Stomach (tissue), 9 donors: ENCODE measurements around the gene DEPDC7. TPM values are rescaled to one million over a fixed set of nuclear protein-coding genes. Genes with fewer than 3 reads are reported as not detected.
"Not testable (repeated sequence)": the region's sequence is repeated elsewhere in the genome, so short reads cannot be mapped to it uniquely, and the experiment has no call there.

Experiments used
- DNase-seq, 2 donors: peaks; one replicate each; pipeline versions ENCODE4 v3.0.0 to v3.0.0-alpha.2; 2013 to 2019
- H3K27ac ChIP-seq, 5 donors: fragments of 200-600 bp in 4 of 5; sonication (generic) in 4 of 5; one replicate each; pipeline ENCODE4 v1.5.1; 2013 to 2019; ENCODE audit warnings: mild to moderate bottlenecking in 1 of 5, moderate library complexity in 1 of 5
- H3K27me3 ChIP-seq, 3 donors: fragments of 200-600 bp; sonication (generic); one replicate each; pipeline ENCODE4 v1.5.1; 2017 to 2019; ENCODE audit warnings: mixed run types in 1 of 3
- H3K36me3 ChIP-seq, 4 donors: fragments of 200-600 bp; sonication (generic); 1 replicate in 3 of 4; 2 replicates in 1 of 4; pipeline ENCODE4 v1.5.1; 2016 to 2019
- H3K4me1 ChIP-seq, 4 donors: fragments of 200-600 bp; sonication (generic); one replicate each; pipeline ENCODE4 v1.5.1; 2016 to 2019
- H3K4me3 ChIP-seq, 4 donors: fragments of 200-600 bp; sonication (generic) in 3 of 4; one replicate each; pipeline ENCODE4 v1.5.1; 2016 to 2019; ENCODE audit warnings: mild to moderate bottlenecking in 1 of 4
- H3K9me3 ChIP-seq, 4 donors: fragments of 200-600 bp; sonication (generic); one replicate each; pipeline ENCODE4 v1.5.1; 2016 to 2019
- CTCF ChIP-seq, 7 experiments: fragments of 450-650 bp in 4 of 7; fragments of 200-600 bp in 3 of 7; sonication (generic) in 3 of 7; IDR thresholded peaks; one replicate each; pipeline ENCODE4 v1.5.1; 2016 to 2019; ENCODE audit warnings: antibody characterized with exemption in 7 of 7, control low read depth in 2 of 7, mild to moderate bottlenecking in 1 of 7
- EP300 ChIP-seq: sonication (generic); formaldehyde crosslinking; IDR thresholded peaks from one replicate; pipeline ENCODE4 v1.6.1; 2017; ENCODE audit warnings: antibody characterized with exemption
- POLR2A ChIP-seq, 4 donors: fragments of 450-650 bp; IDR thresholded peaks; one replicate each; pipeline ENCODE4 v1.6.1; 2016; ENCODE audit warnings: antibody characterized with exemption in 4 of 4, control low read depth in 2 of 4, mild to moderate bottlenecking in 1 of 4, moderate library complexity in 1 of 4
- POLR2AphosphoS5 ChIP-seq, 3 donors: sonication (generic); formaldehyde crosslinking; IDR thresholded peaks; one replicate each; pipeline ENCODE4 v1.6.1; 2016; ENCODE audit warnings: antibody characterized with exemption in 3 of 3
- WGBS, 5 donors: extraction: QIAGEN DNeasy Blood & Tissue Kit in 3 of 5; methylation state at CpG; one replicate each; pipeline versions ENCODE4 v1.1.5 to v1.1.7; 2013 to 2018; 5-methylcytosine and 5-hydroxymethylcytosine counted together
- intact Hi-C: fragments of 100-400 bp; cut with DNase I; formaldehyde crosslinking; loops from one replicate; pipeline ENCODE4 v1.15.1; 2023; ENCODE audit warnings: low total_unique reads
- polyA plus RNA-seq, 3 donors: library from polyadenylated mRNA; stranded (reverse); fragments of 200-250 nt; gene quantifications; one replicate each; pipeline ENCODE4 v1.2.3, GENCODE V29; 2013
- total RNA-seq, 5 donors: library from RNA; depleted of rRNA; stranded (reverse); fragments of >200 nt; gene quantifications; one replicate each; pipeline versions ENCODE4 v1.1.0 to v1.2.3, GENCODE V29; 2014 to 2016
- donor health status: healthy with polysubstance abuse.
- donor health status: Bipolar disorder and iron deficiency.
- donor health status: healthy.

DEPDC7 gene
- total and polyA plus RNA-seq, 8 donors, result 1.2 to 17.9 (median 2.5) TPM

GRCh38 chr11:33027233-33027632, 11.6 kb downstream of the DEPDC7 start:
- no peak overlapping the region for H3K4me3 ChIP-seq
- peaks cover 0 to 6% (median 0%) of the 10 kb centered on the region in 4 donors for H3K4me1 ChIP-seq
- no peak overlapping the region for H3K27ac ChIP-seq
- no peak for DNase-seq
- H3K27me3 ChIP-seq, result no peaks in the 10 kb centered on the region
- whole genome bisulfite sequencing, 5 donors, result 53 to 75% (median 71%) methylated on average over 2 of the region's 2 CpGs
- TF ChIP-seq POLR2AphosphoS5 (IDR thresholded peaks at IDR 0.05) (no peak), EP300 (no peak), CTCF (IDR thresholded peaks at IDR 0.05) (no peak), POLR2A (IDR thresholded peaks at IDR 0.05) (no peak)
- peaks cover 0 to 9% (median 0%) of the 10 kb centered on the region in 4 donors for H3K36me3 ChIP-seq
- intact Hi-C loops, result no loop called here
- H3K9me3 ChIP-seq, result no peaks in the 10 kb centered on the region

GRCh38 chr11:33027846-33028536, 12.3 kb downstream of the DEPDC7 start:
- peaks cover 0 to 9% (median 0%) of the 10 kb centered on the region in 4 donors for H3K36me3 ChIP-seq
- no peaks in the 10 kb centered on the region for H3K9me3 ChIP-seq
- no peak overlapping the region for H3K4me3 ChIP-seq
- no peaks in the 10 kb centered on the region for H3K27me3 ChIP-seq
- no peak overlapping the region for H3K27ac ChIP-seq
- no peak for DNase-seq
- intact Hi-C loops, result no loop called here
- TF ChIP-seq CTCF (IDR thresholded peaks at IDR 0.05) (no peak), POLR2AphosphoS5 (IDR thresholded peaks at IDR 0.05) (no peak), POLR2A (IDR thresholded peaks at IDR 0.05) (no peak), EP300 (no peak)
- WGBS, 5 donors, result 42 to 59% (median 49%) methylated on average over 4 of the region's 4 CpGs
- H3K4me1 ChIP-seq, result no peaks in the 10 kb centered on the region

- Histone ChIP-seq H3K27ac (no peak overlapping the region), H3K9me3 (no peaks in the 10 kb centered on the region), H3K4me1 (no peaks in the 10 kb centered on the region), H3K4me3 (no peak overlapping the region), H3K27me3 (no peaks in the 10 kb centered on the region), H3K36me3 (peaks cover 0 to 9% (median 0%) of the 10 kb centered on the region in 4 donors)
- DNase-seq, result no peak
- TF ChIP-seq EP300 (no peak), CTCF (IDR thresholded peaks at IDR 0.05) (no peak), POLR2A (IDR thresholded peaks at IDR 0.05) (no peak), POLR2AphosphoS5 (IDR thresholded peaks at IDR 0.05) (no peak)
- WGBS, 5 donors, result 65 to 81% (median 69%) methylated on average over 2 of the region's 2 CpGs
- intact Hi-C loops, result no loop called here
Measured at GRCh38 chr11:33028537-33028914, 12.8 kb downstream of the DEPDC7 start.

GRCh38 chr11:33029218-33029617, 13.5 kb downstream of the DEPDC7 start:
- WGBS, 5 donors, result 87 to 93% (median 90%) methylated on average over 6 of the region's 6 CpGs
- H3K36me3 ChIP-seq, H3K4me3 ChIP-seq, H3K27me3 ChIP-seq, H3K27ac ChIP-seq, intact Hi-C loops, DNase-seq, H3K9me3 ChIP-seq, H3K4me1 ChIP-seq: not testable (repeated sequence)

GRCh38 chr11:33033493-33033892, 17.8 kb downstream of the DEPDC7 start:
- Histone ChIP-seq H3K27me3 (no peaks in the 10 kb centered on the region), H3K36me3 (no peaks in the 10 kb centered on the region), H3K9me3 (no peaks in the 10 kb centered on the region), H3K4me1 (peaks cover 0 to under 1% (median under 1%) of the 10 kb centered on the region in 4 donors), H3K4me3 (no peak overlapping the region), H3K27ac (no peak overlapping the region)
- DNase-seq, result no peak
- WGBS, 5 donors, result 58 to 76% (median 62%) methylated on average over 4 of the region's 4 CpGs
- intact Hi-C loops, result no loop called here
- TF ChIP-seq POLR2AphosphoS5 (IDR thresholded peaks at IDR 0.05), result no peak
